ENCODE results near the gene CDH13.

CDH13 gene

GRCh38 chr16:82992786-82993185 is 366.0 kb downstream of the CDH13 start:
- H3K27ac ChIP-seq: no peak overlapping the region
- TF ChIP-seq ZFX (IDR thresholded peaks at IDR 0.05; ENCODE audit: borderline replicate concordance) (no peak), CTCF (IDR thresholded peaks at IDR 0.05) (no peak)

DNA sequence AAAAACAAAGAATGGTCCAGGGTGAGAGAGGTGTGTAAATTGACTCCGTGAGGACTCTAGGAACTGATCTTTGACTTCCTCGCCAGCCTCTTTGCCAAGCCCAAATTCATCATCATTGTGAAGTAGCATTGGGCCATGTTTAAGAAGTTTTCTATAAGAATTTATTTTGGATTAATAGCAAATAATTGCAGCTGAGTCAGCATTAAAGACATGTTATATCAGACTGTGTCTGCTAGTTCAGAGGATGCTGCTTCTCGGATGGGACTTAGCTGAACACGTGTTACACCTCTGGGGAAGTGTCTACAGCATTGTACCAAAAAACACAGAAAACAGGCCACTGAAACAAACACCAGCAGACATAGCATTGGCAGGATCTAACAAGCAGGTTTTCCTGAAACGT is 366.6 kb downstream of the CDH13 start:
- no peak overlapping the region for H3K27ac ChIP-seq
- no peak for TF ChIP-seq ZFX (IDR thresholded peaks at IDR 0.05; ENCODE audit: borderline replicate concordance)
- no peak for TF ChIP-seq CTCF (IDR thresholded peaks at IDR 0.05)

GRCh38 chr16:82993926-82994325 is 367.2 kb downstream of the CDH13 start:
- no peak overlapping the region for H3K27ac ChIP-seq
- TF ChIP-seq ZFX (IDR thresholded peaks at IDR 0.05; ENCODE audit: borderline replicate concordance) (no peak), CTCF (IDR thresholded peaks at IDR 0.05) (no peak)

DNA sequence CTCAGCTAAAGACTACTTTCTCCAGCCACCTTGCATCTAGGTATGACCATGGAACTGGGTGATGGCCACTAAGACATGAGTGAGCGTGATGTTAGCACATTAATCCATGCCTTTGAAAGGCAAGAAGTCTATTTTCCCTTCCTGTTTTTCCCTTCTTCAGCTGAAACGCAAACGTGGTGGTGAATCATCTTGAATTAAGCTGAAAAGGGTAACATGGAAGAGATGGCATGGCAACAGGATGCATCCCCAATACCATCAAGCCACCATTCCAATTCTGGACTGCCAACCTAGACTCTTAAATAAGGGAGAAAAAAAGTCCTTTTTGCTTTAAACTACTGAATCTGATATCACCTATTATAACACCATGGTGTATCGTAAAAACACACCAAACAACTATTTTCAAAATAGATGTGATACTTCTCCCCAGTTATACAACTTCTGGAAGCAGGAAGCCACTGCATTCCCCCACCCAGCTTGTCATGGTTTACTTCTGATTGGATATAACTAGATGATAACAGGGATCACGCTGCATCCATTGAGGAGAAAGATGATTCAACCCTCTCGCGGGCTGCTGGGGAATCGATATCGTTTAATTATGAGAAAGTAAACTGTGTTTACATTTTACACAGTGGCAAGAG is 368.6 kb downstream of the CDH13 start:
- no peak overlapping the region for H3K27ac ChIP-seq
- no peak for TF ChIP-seq CTCF (IDR thresholded peaks at IDR 0.05)
- TF ChIP-seq ZFX (IDR thresholded peaks at IDR 0.05; ENCODE audit: borderline replicate concordance): no peak

DNA sequence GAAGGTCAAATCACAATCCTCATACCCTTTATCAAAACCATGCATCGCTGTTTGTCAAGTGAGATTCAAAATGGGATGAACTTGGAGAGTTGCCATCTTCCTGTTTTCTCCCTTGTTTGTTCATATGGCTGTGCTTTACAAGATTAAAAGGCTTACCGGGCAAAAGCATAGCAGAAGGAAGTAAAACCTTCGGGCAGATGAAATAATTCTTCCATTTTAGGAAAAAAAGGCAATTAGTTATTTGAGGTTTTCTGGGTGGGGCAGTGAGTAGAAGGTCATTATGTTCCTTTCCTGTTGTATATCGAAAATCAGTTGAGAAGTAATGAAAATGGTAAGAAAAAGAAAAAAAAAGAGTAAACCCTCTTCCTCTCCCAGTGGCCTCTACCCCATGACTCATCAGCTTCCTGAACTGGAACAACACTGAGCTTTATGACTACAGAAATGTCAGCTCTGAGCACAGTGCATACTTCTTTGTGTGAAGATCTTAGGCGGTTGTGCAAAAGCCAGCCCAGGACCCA is 369.2 kb downstream of the CDH13 start:
- TF ChIP-seq CTCF (IDR thresholded peaks at IDR 0.05) (no peak), ZFX (IDR thresholded peaks at IDR 0.05; ENCODE audit: borderline replicate concordance) (no peak)
- no peak overlapping the region for H3K27ac ChIP-seq

GRCh38 chr16:82996814-82997213 is 370.0 kb downstream of the CDH13 start:
- no peak overlapping the region for H3K27ac ChIP-seq
- TF ChIP-seq CTCF (IDR thresholded peaks at IDR 0.05) (no peak), ZFX (IDR thresholded peaks at IDR 0.05; ENCODE audit: borderline replicate concordance) (no peak)

GRCh38 chr16:82999711-83000110 is 372.9 kb downstream of the CDH13 start:
- no peak overlapping the region for H3K27ac ChIP-seq
- TF ChIP-seq CTCF (IDR thresholded peaks at IDR 0.05) (no peak), ZFX (IDR thresholded peaks at IDR 0.05; ENCODE audit: borderline replicate concordance) (no peak)
